Measurements from ENCODE around the gene NRP1. TPM values are rescaled to one million over a fixed set of nuclear protein-coding genes. Genes with fewer than 3 reads are reported as not detected.

NRP1 gene
- total RNA-seq, 1 experiment from 2014 or later, result 85.9 TPM

GRCh38 chr10:33187427-33187999, 147.0 kb downstream of the NRP1 start:
- Histone ChIP-seq H3K9me3 (replicated peaks) (no peaks in the 10 kb centered on the region), H3K27me3 (replicated peaks) (no peaks in the 10 kb centered on the region), H3K4me1 (replicated peaks) (peaks cover 12% of the 10 kb centered on the region), H3K27ac (no peak overlapping the region), H3K4me3 (no peak overlapping the region), H3K36me3 (peaks cover 75% of the 10 kb centered on the region)
- no peak for DNase-seq (ENCODE audit: low read depth in 1 of 2, low spot score in 2 of 2)

GRCh38 chr10:33186150-33186549, 148.3 kb downstream of the NRP1 start:
- H3K9me3 ChIP-seq (replicated peaks), result no peaks in the 10 kb centered on the region
- H3K27ac ChIP-seq, result no peak overlapping the region
- DNase-seq (ENCODE audit: low read depth in 1 of 2, low spot score in 2 of 2), result no peak
- no peaks in the 10 kb centered on the region for H3K27me3 ChIP-seq (replicated peaks)
- H3K4me1 ChIP-seq (replicated peaks), result peaks cover 13% of the 10 kb centered on the region
- H3K4me3 ChIP-seq, result no peak overlapping the region
- peaks cover 78% of the 10 kb centered on the region for H3K36me3 ChIP-seq

- Histone ChIP-seq H3K36me3 (peaks cover 70% of the 10 kb centered on the region), H3K4me3 (no peak overlapping the region), H3K27ac (peak overlapping the region; percentile 14; the same call in 1 of the 2 replicates), H3K9me3 (replicated peaks) (no peaks in the 10 kb centered on the region), H3K27me3 (replicated peaks) (no peaks in the 10 kb centered on the region), H3K4me1 (replicated peaks) (peaks cover 34% of the 10 kb centered on the region)
- peak in 1 of 2 experiments; percentile 45 for DNase-seq (ENCODE audit: low read depth in 1 of 2, low spot score in 2 of 2)
Observed at GRCh38 chr10:33183655-33184054, 150.8 kb downstream of the NRP1 start.

- no peak overlapping the region for H3K27ac ChIP-seq
- H3K4me1 ChIP-seq (replicated peaks), result peaks cover 53% of the 10 kb centered on the region
- H3K27me3 ChIP-seq (replicated peaks), result no peaks in the 10 kb centered on the region
- no peaks in the 10 kb centered on the region for H3K9me3 ChIP-seq (replicated peaks)
- H3K4me3 ChIP-seq, result no peak overlapping the region
- DNase-seq (ENCODE audit: low read depth in 1 of 2, low spot score in 2 of 2), result no peak
- peaks cover 47% of the 10 kb centered on the region for H3K36me3 ChIP-seq
Observed at GRCh38 chr10:33180921-33181320, 153.5 kb downstream of the NRP1 start.

GRCh38 chr10:33180390-33180789, 154.1 kb downstream of the NRP1 start:
- no peak overlapping the region for H3K4me3 ChIP-seq
- peaks cover 53% of the 10 kb centered on the region for H3K4me1 ChIP-seq (replicated peaks)
- no peaks in the 10 kb centered on the region for H3K27me3 ChIP-seq (replicated peaks)
- no peaks in the 10 kb centered on the region for H3K9me3 ChIP-seq (replicated peaks)
- H3K36me3 ChIP-seq, result peaks cover 41% of the 10 kb centered on the region
- no peak for DNase-seq (ENCODE audit: low read depth in 1 of 2, low spot score in 2 of 2)
- H3K27ac ChIP-seq, result no peak overlapping the region; the same call in 1 of the 2 replicates

GRCh38 chr10:33179067-33179466, 155.4 kb downstream of the NRP1 start:
- DNase-seq (ENCODE audit: low read depth in 1 of 2, low spot score in 2 of 2), result peak; percentile 85 to 94
- H3K27ac ChIP-seq, result peak overlapping the region; percentile 75
- H3K9me3 ChIP-seq (replicated peaks), result no peaks in the 10 kb centered on the region
- no peaks in the 10 kb centered on the region for H3K27me3 ChIP-seq (replicated peaks)
- H3K36me3 ChIP-seq, result peaks cover 28% of the 10 kb centered on the region
- peaks cover 48% of the 10 kb centered on the region for H3K4me1 ChIP-seq (replicated peaks)
- H3K4me3 ChIP-seq, result no peak overlapping the region

- Histone ChIP-seq H3K36me3 (peaks cover 22% of the 10 kb centered on the region), H3K4me1 (replicated peaks) (peaks cover 40% of the 10 kb centered on the region), H3K4me3 (no peak overlapping the region), H3K27me3 (replicated peaks) (no peaks in the 10 kb centered on the region), H3K9me3 (replicated peaks) (no peaks in the 10 kb centered on the region), H3K27ac (peak overlapping the region; percentile 75)
- DNase-seq (ENCODE audit: low read depth in 1 of 2, low spot score in 2 of 2), result peak in 1 of 2 experiments; percentile 52
Observed at GRCh38 chr10:33178026-33178755, 156.3 kb downstream of the NRP1 start.

- Histone ChIP-seq H3K9me3 (replicated peaks) (no peaks in the 10 kb centered on the region), H3K27ac (no peak overlapping the region), H3K4me1 (replicated peaks) (peaks cover 40% of the 10 kb centered on the region), H3K36me3 (peaks cover 14% of the 10 kb centered on the region), H3K27me3 (replicated peaks) (no peaks in the 10 kb centered on the region), H3K4me3 (no peak overlapping the region)
- DNase-seq (ENCODE audit: low read depth in 1 of 2, low spot score in 2 of 2), result no peak
Observed at GRCh38 chr10:33176688-33177087, 157.8 kb downstream of the NRP1 start.

- Histone ChIP-seq H3K9me3 (replicated peaks) (no peaks in the 10 kb centered on the region), H3K4me1 (replicated peaks) (peaks cover 26% of the 10 kb centered on the region), H3K27ac (no peak overlapping the region), H3K36me3 (peaks cover 5% of the 10 kb centered on the region), H3K4me3 (no peak overlapping the region), H3K27me3 (replicated peaks) (no peaks in the 10 kb centered on the region)
- no peak for DNase-seq (ENCODE audit: low read depth in 1 of 2, low spot score in 2 of 2)
Observed at GRCh38 chr10:33174674-33175434, 159.6 kb downstream of the NRP1 start.

- peaks cover 38% of the 10 kb centered on the region for H3K4me1 ChIP-seq (replicated peaks)
- H3K27ac ChIP-seq, result no peak overlapping the region
- no peaks in the 10 kb centered on the region for H3K9me3 ChIP-seq (replicated peaks)
- H3K4me3 ChIP-seq, result no peak overlapping the region
- H3K36me3 ChIP-seq, result no peaks in the 10 kb centered on the region
- DNase-seq (ENCODE audit: low read depth in 1 of 2, low spot score in 2 of 2), result no peak
- H3K27me3 ChIP-seq (replicated peaks), result no peaks in the 10 kb centered on the region
Observed at GRCh38 chr10:33165911-33166310, 168.6 kb downstream of the NRP1 start.

GRCh38 chr10:33164060-33164709, 170.3 kb downstream of the NRP1 start:
- Histone ChIP-seq H3K36me3 (no peaks in the 10 kb centered on the region), H3K4me3 (no peak overlapping the region), H3K9me3 (replicated peaks) (no peaks in the 10 kb centered on the region), H3K27me3 (replicated peaks) (no peaks in the 10 kb centered on the region), H3K27ac (peak overlapping the region; percentile 46), H3K4me1 (replicated peaks) (peaks cover 38% of the 10 kb centered on the region)
- peak; percentile 72 to 79 for DNase-seq (ENCODE audit: low read depth in 1 of 2, low spot score in 2 of 2)

GRCh38 chr10:33162248-33162575, 172.3 kb downstream of the NRP1 start:
- no peaks in the 10 kb centered on the region for H3K9me3 ChIP-seq (replicated peaks)
- peaks cover 31% of the 10 kb centered on the region for H3K4me1 ChIP-seq (replicated peaks)
- no peaks in the 10 kb centered on the region for H3K36me3 ChIP-seq
- no peak for DNase-seq (ENCODE audit: low read depth in 1 of 2, low spot score in 2 of 2)
- no peaks in the 10 kb centered on the region for H3K27me3 ChIP-seq (replicated peaks)
- H3K27ac ChIP-seq, result no peak overlapping the region
- H3K4me3 ChIP-seq, result no peak overlapping the region

GRCh38 chr10:33161550-33162247, 172.8 kb downstream of the NRP1 start:
- Histone ChIP-seq H3K4me1 (replicated peaks) (peaks cover 34% of the 10 kb centered on the region), H3K36me3 (no peaks in the 10 kb centered on the region), H3K27ac (no peak overlapping the region), H3K4me3 (no peak overlapping the region), H3K27me3 (replicated peaks) (no peaks in the 10 kb centered on the region), H3K9me3 (replicated peaks) (no peaks in the 10 kb centered on the region)
- no peak for DNase-seq (ENCODE audit: low read depth in 1 of 2, low spot score in 2 of 2)

Data from SJSA1 (cell line).